Measurements from ENCODE around the gene MSRB1. TPM values are rescaled to one million over a fixed set of nuclear protein-coding genes. Genes with fewer than 3 reads are reported as not detected.

Gene MSRB1
- total RNA-seq, 1 experiment from 2014 or later, result 49.4 TPM

- Histone ChIP-seq H3K79me2 (ENCODE audit: low read depth) (peaks cover 38% of the 10 kb centered on the region), H3F3A (ENCODE audit: insufficient read depth, low read depth) (peaks cover 32% of the 10 kb centered on the region; the same call in 1 of the 2 replicates), H3K27me3 (ENCODE audit: insufficient read depth, low read depth) (no peaks in the 10 kb centered on the region), H3K36me3 (ENCODE audit: low read depth) (peaks cover 3% of the 10 kb centered on the region; the same call in 1 of the 2 replicates), H2AFZ (no peak overlapping the region), H3K4me1 (replicated peaks; ENCODE audit: insufficient read depth) (peaks cover 24% of the 10 kb centered on the region), H3K4me3 (no peak overlapping the region), H4K20me1 (ENCODE audit: insufficient read depth) (peaks cover 12% of the 10 kb centered on the region; the same call in 1 of the 2 replicates), H3K27ac (no peak overlapping the region), H3K9me2 (ENCODE audit: insufficient read depth) (no peaks in the 10 kb centered on the region), H3K4me2 (no peak overlapping the region), H3K9me3 (ENCODE audit: insufficient read depth, low read depth) (no peaks in the 10 kb centered on the region)
- TF ChIP-seq, protein P1, sequence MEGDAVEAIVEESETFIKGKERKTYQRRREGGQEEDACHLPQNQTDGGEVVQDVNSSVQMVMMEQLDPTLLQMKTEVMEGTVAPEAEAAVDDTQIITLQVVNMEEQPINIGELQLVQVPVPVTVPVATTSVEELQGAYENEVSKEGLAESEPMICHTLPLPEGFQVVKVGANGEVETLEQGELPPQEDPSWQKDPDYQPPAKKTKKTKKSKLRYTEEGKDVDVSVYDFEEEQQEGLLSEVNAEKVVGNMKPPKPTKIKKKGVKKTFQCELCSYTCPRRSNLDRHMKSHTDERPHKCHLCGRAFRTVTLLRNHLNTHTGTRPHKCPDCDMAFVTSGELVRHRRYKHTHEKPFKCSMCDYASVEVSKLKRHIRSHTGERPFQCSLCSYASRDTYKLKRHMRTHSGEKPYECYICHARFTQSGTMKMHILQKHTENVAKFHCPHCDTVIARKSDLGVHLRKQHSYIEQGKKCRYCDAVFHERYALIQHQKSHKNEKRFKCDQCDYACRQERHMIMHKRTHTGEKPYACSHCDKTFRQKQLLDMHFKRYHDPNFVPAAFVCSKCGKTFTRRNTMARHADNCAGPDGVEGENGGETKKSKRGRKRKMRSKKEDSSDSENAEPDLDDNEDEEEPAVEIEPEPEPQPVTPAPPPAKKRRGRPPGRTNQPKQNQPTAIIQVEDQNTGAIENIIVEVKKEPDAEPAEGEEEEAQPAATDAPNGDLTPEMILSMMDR (conservative IDR thresholded peaks at IDR 0.05), result no peak
- TF ChIP-seq EZH2 (IDR thresholded peaks at IDR 0.05; ENCODE audit: low read depth), result no peak
- no peak for DNase-seq
- intact Hi-C loops (cut with micrococcal nuclease; ENCODE audit: unreplicated experiment), result no loop called here
- CTCF ChIA-PET, result no interaction called here
- POLR2A ChIA-PET (ENCODE audit: unreplicated experiment), result no interaction called here
- no TSS peak for BruUV-seq (replicated peaks)
Measured at GRCh38 chr16:1974157-1975070, 31.4 kb upstream of the MSRB1 start.

- TF ChIP-seq EZH2 (IDR thresholded peaks at IDR 0.05; ENCODE audit: low read depth), result no peak
- TF ChIP-seq, protein P1 (conservative IDR thresholded peaks at IDR 0.05), result no peak
- Histone ChIP-seq H4K20me1 (ENCODE audit: insufficient read depth) (peaks cover 9% of the 10 kb centered on the region; the same call in 1 of the 2 replicates), H2AFZ (no peak overlapping the region), H3K27ac (no peak overlapping the region), H3K27me3 (ENCODE audit: insufficient read depth, low read depth) (no peaks in the 10 kb centered on the region), H3K4me2 (peak overlapping the region; percentile 100), H3F3A (ENCODE audit: insufficient read depth, low read depth) (peaks cover 27% of the 10 kb centered on the region; the same call in 1 of the 2 replicates), H3K9me3 (ENCODE audit: insufficient read depth, low read depth) (no peaks in the 10 kb centered on the region), H3K4me1 (replicated peaks; ENCODE audit: insufficient read depth) (peaks cover 17% of the 10 kb centered on the region), H3K4me3 (peak overlapping the region; percentile 75; the same call in 1 of the 2 replicates), H3K79me2 (ENCODE audit: low read depth) (peaks cover 38% of the 10 kb centered on the region), H3K36me3 (ENCODE audit: low read depth) (peaks cover 3% of the 10 kb centered on the region; the same call in 1 of the 2 replicates), H3K9me2 (ENCODE audit: insufficient read depth) (no peaks in the 10 kb centered on the region)
- BruUV-seq (replicated peaks), result no TSS peak
- CTCF ChIA-PET, result no interaction called here
- POLR2A ChIA-PET (ENCODE audit: unreplicated experiment), result no interaction called here
- intact Hi-C loops (cut with micrococcal nuclease; ENCODE audit: unreplicated experiment), result no loop called here
- DNase-seq, result no peak
Measured at GRCh38 chr16:1973461-1974156, 30.6 kb upstream of the MSRB1 start.

DNA sequence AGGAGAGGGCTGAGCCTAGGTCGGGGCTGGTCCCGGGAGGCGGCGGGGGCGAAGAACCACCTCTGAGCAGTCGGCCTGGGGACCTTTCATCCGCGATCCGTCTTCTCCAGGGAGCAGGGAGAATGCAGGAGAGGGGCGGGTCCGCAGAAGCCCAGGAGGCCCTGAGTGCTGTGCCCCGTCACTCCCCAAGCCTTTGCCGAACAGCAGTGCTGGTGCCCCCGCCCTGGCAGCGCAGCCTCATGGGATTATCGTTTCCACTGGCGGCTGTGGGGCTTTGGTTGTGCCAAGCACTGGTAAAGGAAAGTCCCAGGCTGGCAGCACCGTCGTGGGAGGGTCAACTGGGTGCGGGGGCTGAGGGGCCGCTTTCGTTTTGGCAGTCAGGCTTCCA is 29.5 kb upstream of the MSRB1 start:
- Histone ChIP-seq H3K9me2 (ENCODE audit: insufficient read depth) (no peaks in the 10 kb centered on the region), H3K4me1 (replicated peaks; ENCODE audit: insufficient read depth) (peaks cover 16% of the 10 kb centered on the region), H3F3A (ENCODE audit: insufficient read depth, low read depth) (peaks cover 20% of the 10 kb centered on the region; the same call in 1 of the 2 replicates), H3K36me3 (ENCODE audit: low read depth) (peaks cover 3% of the 10 kb centered on the region; the same call in 1 of the 2 replicates), H3K27me3 (ENCODE audit: insufficient read depth, low read depth) (no peaks in the 10 kb centered on the region), H3K27ac (0 out of 2 replicates have a peak overlapping the region, but pooled peaks have one; percentile 36), H3K79me2 (ENCODE audit: low read depth) (peaks cover 38% of the 10 kb centered on the region), H4K20me1 (ENCODE audit: insufficient read depth) (peaks cover 7% of the 10 kb centered on the region; the same call in 1 of the 2 replicates), H2AFZ (peak overlapping the region; percentile 89), H3K9me3 (ENCODE audit: insufficient read depth, low read depth) (no peaks in the 10 kb centered on the region), H3K4me3 (peak overlapping the region; percentile 75), H3K4me2 (peak overlapping the region; percentile 100)
- BruUV-seq (replicated peaks), result no TSS peak
- no peak for DNase-seq
- ChIA-PET CTCF (no interaction called here), POLR2A (ENCODE audit: unreplicated experiment) (no interaction called here)
- intact Hi-C loops (cut with micrococcal nuclease; ENCODE audit: unreplicated experiment), result no loop called here
- no peak for TF ChIP-seq EZH2 (IDR thresholded peaks at IDR 0.05; ENCODE audit: low read depth)
- TF ChIP-seq, protein P1 (conservative IDR thresholded peaks at IDR 0.05), result no peak

Data from PC-9 (cell line).